ENCODE data around the gene TENT4A.

The TENT4A gene

DNA sequence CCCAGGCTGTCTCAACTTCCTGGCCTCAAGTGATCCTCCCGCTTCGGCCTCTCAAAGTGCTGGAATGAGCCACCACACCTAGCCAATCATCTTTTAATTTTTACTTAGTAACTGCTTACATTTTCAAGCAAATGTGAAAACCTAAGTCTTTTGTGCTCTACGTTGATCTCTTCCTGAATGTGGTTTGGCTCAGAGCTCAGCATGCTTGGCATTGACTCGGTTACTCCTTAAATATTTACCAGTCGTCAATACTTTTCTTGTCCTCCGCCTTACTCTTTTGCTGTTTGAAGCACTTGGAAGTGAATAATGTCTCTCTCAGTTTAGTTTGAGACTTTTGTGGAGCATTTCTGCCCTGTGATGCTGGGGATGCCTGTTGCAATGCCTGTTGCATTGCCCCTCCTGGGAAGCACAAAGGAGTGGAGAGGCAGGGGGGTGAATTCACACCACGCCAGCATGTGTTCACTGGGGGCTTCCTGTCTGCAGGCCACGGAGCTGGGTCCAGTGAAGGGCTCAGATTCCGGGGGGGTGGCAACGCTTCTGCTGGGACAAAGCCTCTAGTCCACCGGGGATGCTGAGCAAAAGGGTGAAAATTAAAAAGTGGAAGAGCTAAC, 13.1 kb upstream of the TENT4A start:
- FAIRE-seq (no peak), DNase-seq (ENCODE audit: insufficient read length, low spot score) (no peak)

- FAIRE-seq, result no peak
- no peak for DNase-seq (ENCODE audit: insufficient read length, low spot score)
These were observed 12.4 kb upstream of the TENT4A start for GRCh38 chr5:6700685-6701355.

DNA sequence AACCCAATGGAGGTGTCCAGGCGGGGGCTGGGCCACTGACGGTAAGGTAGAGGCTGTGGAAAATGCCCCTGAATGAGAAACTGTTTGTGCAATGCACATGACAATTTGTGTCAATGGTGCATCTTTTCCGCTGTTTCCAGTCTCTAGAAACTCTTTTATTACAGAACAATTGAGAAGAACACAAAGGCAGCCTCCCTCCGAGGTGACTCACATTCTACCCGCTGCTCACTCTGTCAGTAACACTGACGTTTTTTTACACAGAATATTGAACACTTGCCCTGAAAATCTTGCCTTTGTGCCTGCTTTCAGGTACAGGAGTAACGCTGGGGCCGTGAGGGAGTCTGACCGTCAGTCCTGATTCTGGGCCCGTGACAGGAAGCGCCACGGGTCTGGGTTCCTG, 11.7 kb upstream of the TENT4A start:
- FAIRE-seq (no peak), DNase-seq (ENCODE audit: insufficient read length, low spot score) (no peak)

- FAIRE-seq, result no peak
- no peak for DNase-seq (ENCODE audit: insufficient read length, low spot score)
These were observed 10.6 kb upstream of the TENT4A start for GRCh38 chr5:6702633-6703032.

DNA sequence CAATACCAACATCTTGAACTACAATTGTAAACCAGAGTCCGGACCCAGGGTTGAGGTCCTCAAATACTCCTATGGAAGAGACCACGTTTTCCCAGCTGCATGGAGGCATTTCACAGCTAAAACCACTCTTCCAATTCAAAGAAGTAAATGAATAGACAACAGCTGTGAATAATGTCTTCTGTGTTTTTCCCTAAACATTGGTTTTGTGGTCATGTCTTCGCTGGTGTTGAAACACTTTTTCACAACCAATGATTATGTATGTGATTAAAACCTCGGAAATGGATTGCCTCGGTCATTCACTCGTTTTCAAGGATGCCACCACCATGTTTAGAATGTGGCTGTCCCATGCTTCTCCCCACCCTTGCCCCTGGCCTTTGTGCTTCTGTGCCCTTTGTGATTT, 9.4 kb upstream of the TENT4A start:
- DNase-seq (ENCODE audit: insufficient read length, low spot score) (no peak), FAIRE-seq (no peak)

DNA sequence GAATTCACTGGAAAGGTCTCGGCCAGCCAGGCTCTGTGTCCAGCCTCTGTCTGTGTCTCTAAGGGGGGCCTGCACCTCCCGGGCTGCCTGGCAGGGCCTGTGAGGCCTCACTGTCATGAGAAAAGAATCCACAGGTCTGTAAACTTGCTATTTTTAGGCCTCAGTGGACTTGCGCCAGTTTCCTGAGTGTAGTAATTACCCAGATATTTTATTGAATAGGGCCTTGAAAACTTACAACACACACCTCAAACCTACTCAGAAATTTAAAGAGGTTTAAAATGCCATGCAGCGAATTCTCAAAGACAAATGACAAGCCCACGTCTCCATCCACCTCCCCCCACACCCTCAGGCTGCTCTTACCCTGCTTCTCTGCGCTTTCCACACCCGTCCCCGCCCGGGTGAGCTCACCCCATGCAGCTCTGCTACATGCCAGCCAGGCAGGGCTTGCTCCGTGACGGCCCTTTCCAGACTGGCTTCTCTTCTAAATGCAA, 8.8 kb upstream of the TENT4A start:
- no peak for FAIRE-seq
- no peak for DNase-seq (ENCODE audit: insufficient read length, low spot score)

DNA sequence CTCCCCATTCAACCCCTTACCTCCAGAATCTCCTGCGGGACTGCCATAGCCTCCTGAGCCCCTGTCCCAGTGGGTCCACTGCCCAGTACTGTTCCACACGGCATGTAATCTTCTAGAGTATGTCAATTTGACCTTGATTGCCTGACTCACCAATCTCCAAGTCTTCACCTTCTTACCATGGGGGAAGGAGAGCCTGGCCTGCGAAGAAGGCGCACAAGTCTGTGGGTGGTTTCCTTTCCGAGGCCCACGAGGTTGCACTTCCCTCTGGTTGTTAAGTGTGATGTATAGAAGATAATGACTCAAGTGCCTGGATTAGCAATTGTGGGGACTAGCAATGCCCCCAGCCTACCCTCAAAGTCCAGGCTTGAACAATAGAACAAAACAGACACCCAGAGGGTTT, 8.1 kb upstream of the TENT4A start:
- DNase-seq (ENCODE audit: insufficient read length, low spot score), result no peak
- no peak for FAIRE-seq

- FAIRE-seq (no peak), DNase-seq (ENCODE audit: insufficient read length, low spot score) (no peak)
These were observed 7.3 kb upstream of the TENT4A start for GRCh38 chr5:6705959-6706358.

DNA sequence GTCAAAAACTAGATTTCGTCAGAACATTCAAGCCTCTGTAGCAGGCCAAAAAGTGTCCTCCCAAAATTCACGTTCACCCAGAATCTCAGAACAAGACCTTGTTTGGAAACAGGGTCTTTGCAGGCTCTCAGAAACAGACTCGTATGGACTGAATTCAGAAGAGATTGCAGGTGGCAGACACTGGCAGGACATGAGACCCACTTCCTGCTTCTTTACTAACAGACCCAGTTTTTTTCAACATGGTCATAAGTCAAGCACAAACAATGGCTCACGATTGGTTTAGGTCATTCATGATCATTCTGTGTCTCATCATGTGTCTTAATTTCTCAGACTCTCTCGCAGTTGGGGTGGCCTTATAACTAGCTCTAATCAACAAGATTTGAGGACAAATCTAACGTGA, 5.4 kb upstream of the TENT4A start:
- DNase-seq (ENCODE audit: insufficient read length, low spot score) (no peak), FAIRE-seq (no peak)

DNA sequence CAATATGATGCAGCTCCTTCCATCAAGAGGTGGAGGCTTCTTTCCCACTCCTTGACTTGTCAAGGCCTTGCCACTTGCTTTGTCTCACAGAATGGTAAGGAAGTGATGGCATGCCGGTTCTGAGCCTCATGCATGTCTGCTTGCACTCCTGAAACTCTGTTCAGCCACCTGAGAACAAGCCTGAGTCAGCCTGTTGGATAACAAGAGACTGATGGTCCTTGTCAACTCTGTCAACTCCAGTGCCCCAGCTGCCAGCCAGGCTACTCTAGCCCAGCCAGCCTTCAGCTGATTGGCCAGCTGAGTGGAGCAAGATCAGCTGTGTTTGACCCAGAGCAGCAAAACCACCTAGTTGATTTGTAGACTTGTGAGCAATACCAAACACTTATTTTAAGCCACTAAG, 4.4 kb upstream of the TENT4A start:
- DNase-seq (ENCODE audit: insufficient read length, low spot score), result no peak
- no peak for FAIRE-seq

- FAIRE-seq, result no peak
- no peak for DNase-seq (ENCODE audit: insufficient read length, low spot score)
These were observed 3.2 kb upstream of the TENT4A start for GRCh38 chr5:6710070-6710469.

DNA sequence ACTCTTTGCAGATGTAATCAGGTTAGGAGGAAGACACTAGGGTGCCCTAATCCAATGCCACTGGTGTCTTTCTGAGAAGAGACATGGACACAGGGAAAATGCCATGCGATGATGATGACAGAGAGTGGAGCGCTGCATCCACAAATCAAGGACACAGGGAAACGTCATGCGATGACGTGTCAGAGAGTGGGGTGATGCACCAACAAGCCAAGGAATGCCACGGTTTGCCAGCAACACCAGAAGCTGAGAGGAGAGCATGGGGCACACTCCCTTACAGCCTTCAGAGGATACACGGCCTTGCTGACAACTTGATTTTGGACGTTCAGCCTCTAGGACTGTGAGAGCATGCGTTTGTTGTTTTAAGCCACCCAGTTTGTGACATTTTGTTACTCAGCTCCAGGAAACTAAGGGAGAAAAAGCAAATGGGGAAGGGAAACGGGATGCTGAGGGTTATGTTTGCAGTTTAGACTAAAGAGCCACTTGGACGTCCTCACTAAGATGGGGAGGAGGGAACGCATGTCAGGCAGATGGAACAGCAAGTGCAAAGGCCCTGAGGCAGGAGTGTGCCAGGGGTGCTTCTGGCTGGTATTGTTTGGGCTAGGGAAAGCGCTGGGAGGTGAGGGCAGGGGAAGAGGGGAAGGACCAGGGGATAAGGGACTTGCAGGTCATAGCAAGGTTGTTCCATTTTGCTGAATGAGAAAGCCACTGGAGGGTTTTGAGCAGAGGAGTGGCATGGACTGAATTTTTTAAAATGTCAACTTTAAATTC, 2.5 kb upstream of the TENT4A start:
- DNase-seq (ENCODE audit: insufficient read length, low spot score) (no peak), FAIRE-seq (no peak)

DNA sequence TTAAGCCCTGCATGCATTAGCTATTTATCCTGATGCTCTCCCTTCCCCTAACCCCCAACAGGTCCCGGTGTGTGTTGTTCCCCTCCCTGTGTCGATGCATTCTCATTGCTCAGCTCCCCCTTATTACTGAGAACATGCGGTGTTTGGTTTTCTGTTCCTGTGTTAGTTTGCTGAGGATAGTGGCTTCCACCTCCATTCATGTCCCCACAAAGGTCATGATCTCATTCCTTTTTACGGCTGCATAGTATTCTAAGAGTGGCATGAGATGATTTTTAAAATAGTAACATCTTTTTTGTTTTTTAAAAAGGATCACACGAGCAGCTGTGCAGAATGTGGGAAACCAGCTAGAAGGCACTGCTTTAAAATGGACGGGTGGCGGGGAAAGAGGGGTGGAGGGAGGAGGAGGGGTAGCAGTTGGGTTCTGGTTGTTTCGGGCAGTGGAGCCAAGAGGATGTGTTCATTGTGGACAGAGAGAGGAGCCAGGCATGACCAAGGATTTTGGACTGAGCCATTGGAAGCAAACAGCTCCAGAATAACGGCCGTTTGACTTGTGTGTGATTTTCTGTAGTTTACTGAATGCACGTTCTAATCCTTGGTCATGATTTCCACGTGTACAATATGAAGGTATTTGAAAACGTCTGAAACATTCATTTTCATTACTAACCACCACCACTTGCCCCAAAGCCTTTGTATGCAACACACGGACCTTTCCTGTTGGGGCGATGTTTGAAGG, 1.7 kb upstream of the TENT4A start:
- DNase-seq (ENCODE audit: insufficient read length, low spot score), result no peak
- peak; percentile 86 for FAIRE-seq

DNA sequence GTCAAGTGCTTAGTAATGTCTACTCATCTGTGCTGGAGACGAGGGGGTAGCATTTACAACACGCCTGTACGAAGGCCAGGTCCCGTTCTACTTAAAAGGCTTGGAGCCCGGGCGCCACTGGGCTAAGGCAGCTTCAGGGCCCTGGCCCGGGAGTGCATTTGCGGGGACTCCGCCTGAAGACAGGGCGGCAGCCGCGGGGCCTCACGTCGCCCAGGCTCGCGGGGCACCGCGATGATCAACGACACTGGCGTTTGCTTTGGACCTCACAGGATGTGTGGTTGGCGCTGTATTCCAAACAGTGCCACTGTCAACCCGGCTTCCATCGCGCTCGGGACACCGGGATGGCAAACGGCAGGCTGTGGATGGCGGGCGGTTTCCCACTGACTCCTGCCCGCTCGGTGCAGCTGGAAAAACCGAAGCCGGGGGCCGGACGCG, 1.1 kb upstream of the TENT4A start:
- no peak for FAIRE-seq

DNA sequence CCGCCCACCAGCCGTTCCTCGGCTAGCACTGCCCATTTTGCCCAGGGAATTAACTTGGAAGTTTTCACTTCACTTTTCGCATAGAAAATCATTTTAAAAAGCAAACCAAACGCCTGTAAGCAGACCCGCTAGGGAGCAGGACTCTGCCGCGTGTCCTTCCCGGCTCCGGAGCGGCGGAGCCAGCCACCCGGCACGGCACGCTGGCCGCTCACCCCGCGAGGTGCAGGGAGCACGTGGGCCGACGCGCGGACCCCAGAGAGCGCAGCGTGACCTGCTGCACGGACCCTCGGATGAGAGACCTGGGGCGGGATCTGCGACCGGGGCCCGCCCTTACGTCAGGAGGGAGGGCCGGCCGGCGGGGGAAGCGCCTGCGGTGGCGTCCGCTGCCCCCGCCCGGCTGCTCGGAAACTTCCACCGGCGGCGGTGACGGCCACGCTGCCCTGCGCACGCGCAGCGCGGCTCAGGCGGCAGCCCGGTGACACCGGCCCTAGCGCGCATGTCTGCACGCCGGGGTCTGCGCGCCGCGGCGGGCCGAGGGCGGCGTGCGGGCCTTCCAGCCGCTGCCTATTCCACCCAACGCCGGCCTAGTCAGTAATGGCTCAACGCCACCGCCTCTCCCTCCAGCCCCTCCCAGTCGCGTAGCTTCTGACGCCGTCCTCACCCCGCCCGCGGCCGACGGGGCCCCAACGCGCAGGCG, 507 bp upstream of the TENT4A start:
- FAIRE-seq, result peak; percentile 60
- peak; percentile 94 for DNase-seq (ENCODE audit: insufficient read length, low spot score)

More for the DNA sequence above, 1.1 kb upstream of the TENT4A start:
- no peak for DNase-seq (ENCODE audit: insufficient read length, low spot score)

GRCh38 chr5:6714226-6715041, 1.2 kb downstream of the TENT4A start:
- FAIRE-seq, result no peak
- no peak for DNase-seq (ENCODE audit: insufficient read length, low spot score)

- DNase-seq (ENCODE audit: insufficient read length, low spot score), result no peak
- FAIRE-seq, result peak; percentile 35
These were observed 2.0 kb downstream of the TENT4A start for GRCh38 chr5:6715271-6715670.

GRCh38 chr5:6715758-6716628, 2.8 kb downstream of the TENT4A start:
- FAIRE-seq (peak; percentile 62), DNase-seq (ENCODE audit: insufficient read length, low spot score) (no peak)

Data from GM19239 (cell line).